HCT116 (cell line): Measurements from ENCODE around the gene STX16. TPM values are rescaled to one million over a fixed set of nuclear protein-coding genes. Genes with fewer than 3 reads are reported as not detected.

Experiments
- ATAC-seq: fragments of 200-7000 bp; cut with Tn5 transposase; 2 replicates; pipeline ENCODE4 v1.9.1; 2020; ENCODE audit warnings: mild to moderate bottlenecking, moderate library complexity
- BruUV-seq: library from RNA; stranded (reverse); fragments of 400-500 nt; replicated peaks from 2 replicates; lab custom pipeline; 2021; lab: Mats Ljungman, UMichigan
- CTCF ChIA-PET: fragments of 300-600 bp; sonication (Branson Sonifier 250); formaldehyde crosslinking; loops from one replicate; lab custom pipeline; 2021; ENCODE audit warnings: antibody characterized with exemption; lab: Charles Lee
- POLR2A ChIA-PET: fragments of 300-600, 350-600 bp; sonication (Branson Sonifier 250); formaldehyde crosslinking; loops from one replicate; lab custom pipeline; 2021; ENCODE audit warnings: antibody characterized with exemption; lab: Charles Lee
- RAD21 ChIA-PET, 2 experiments: fragments of 300-600 bp; sonication (Branson Sonifier 250); formaldehyde crosslinking; loops; one replicate each; lab custom pipeline; 2023; ENCODE audit warnings: low total read pairs in 2 of 2; ENCODE audit not compliant: uncharacterized antibody in 2 of 2, unreplicated experiment in 2 of 2, low non-redundant PET in 1 of 2; lab: Charles Lee
- DNase-seq: peaks from one replicate; pipeline ENCODE4 v3.0.0-alpha.2; 2010; ENCODE audit warnings: low read depth, low spot score
- H2AFZ ChIP-seq: fragments of 200-600 bp; shearing (Covaris generic), sonication (generic); 2 replicates; pipeline ENCODE4 v1.6.1; 2017; ENCODE audit warnings: low read depth, mixed run types, mixed read lengths, antibody characterized with exemption, low read length; ENCODE audit not compliant: poor library complexity, severe bottlenecking
- H3K27ac ChIP-seq: 2 replicates; pipeline ENCODE4 v1.5.1; 2012; ENCODE audit warnings: low read depth, low read length
- H3K27me3 ChIP-seq: fragments of 200-600 bp; sonication (generic); 2 replicates; pipeline ENCODE4 v1.6.1; 2016; ENCODE audit warnings: mixed run types, low read length, mixed read lengths; ENCODE audit not compliant: insufficient read depth
- H3K36me3 ChIP-seq, 2 experiments: fragments of 200-500 bp in 1 of 2; fragments of 200-600 bp in 1 of 2; sonication (Bioruptor generic) in 1 of 2; sonication (generic) in 1 of 2; 2 replicates each; pipeline versions ENCODE4 v1.5.1 to v1.6.1; 2014 to 2016; ENCODE audit warnings: low read length in 2 of 2, inconsistent platforms in 1 of 2, mixed read lengths in 1 of 2, mixed run types in 1 of 2; ENCODE audit not compliant: insufficient read depth in 2 of 2, control insufficient read depth in 1 of 2
- H3K4me1 ChIP-seq, 2 experiments: fragments of 200-600 bp in 1 of 2; sonication (generic) in 1 of 2; 2 replicates each; pipeline versions ENCODE4 v1.5.1 to v1.6.1; 2012 to 2017; ENCODE audit warnings: low read length in 2 of 2, inconsistent platforms in 1 of 2, mild to moderate bottlenecking in 1 of 2, mixed read lengths in 1 of 2, mixed run types in 1 of 2, moderate library complexity in 1 of 2; ENCODE audit not compliant: insufficient read depth in 2 of 2, control insufficient read depth in 1 of 2
- H3K4me2 ChIP-seq: fragments of 200-600 bp; sonication (generic); 2 replicates; pipeline ENCODE4 v1.6.1; 2017; ENCODE audit warnings: mixed run types, low read length, mixed read lengths
- H3K4me3 ChIP-seq, 2 experiments: fragments of 200-600 bp in 1 of 2; sonication (generic) in 1 of 2; replicated peaks in 1 of 2; 2 replicates each; pipeline ENCODE4 v1.5.1; 2011 to 2016; ENCODE audit warnings: low read length in 2 of 2, control low read depth in 1 of 2, low read depth in 1 of 2, mild to moderate bottlenecking in 1 of 2, mixed read lengths in 1 of 2, mixed run types in 1 of 2
- H3K79me2 ChIP-seq: fragments of 200-600 bp; sonication (generic); 2 replicates; pipeline ENCODE4 v1.6.1; 2017; ENCODE audit warnings: mild to moderate bottlenecking, mixed run types, low read length, moderate library complexity, mixed read lengths; ENCODE audit not compliant: insufficient read depth
- H3K9ac ChIP-seq: fragments of 200-600 bp; sonication (generic); 2 replicates; pipeline ENCODE4 v1.6.1; 2016; ENCODE audit warnings: low read length, mixed read lengths
- H3K9me2 ChIP-seq: fragments of 200-600 bp; sonication (generic), shearing (Covaris generic); 2 replicates; pipeline ENCODE4 v1.6.1; 2017; ENCODE audit warnings: mixed run types, mild to moderate bottlenecking, moderate library complexity; ENCODE audit not compliant: insufficient read depth
- H3K9me3 ChIP-seq, 2 experiments: fragments of 200-500 bp in 1 of 2; fragments of 200-600 bp in 1 of 2; sonication (Bioruptor generic) in 1 of 2; sonication (generic) in 1 of 2; 2 replicates each; pipeline ENCODE4 v1.6.1; 2014 to 2017; ENCODE audit warnings: low read length in 2 of 2, mixed read lengths in 2 of 2, inconsistent platforms in 1 of 2, low read depth in 1 of 2, mild to moderate bottlenecking in 1 of 2, mixed run types in 1 of 2, moderate library complexity in 1 of 2; ENCODE audit not compliant: control insufficient read depth in 1 of 2, insufficient read depth in 1 of 2
- H4K20me1 ChIP-seq: fragments of 200-600 bp; sonication (generic), shearing (Covaris generic); 2 replicates; pipeline ENCODE4 v1.6.1; 2017; ENCODE audit warnings: mixed run types, mild to moderate bottlenecking, moderate library complexity; ENCODE audit not compliant: insufficient read depth
- CEBPB ChIP-seq: IDR thresholded peaks from 2 replicates; pipeline ENCODE4 v1.6.1; 2012; ENCODE audit warnings: low read depth
- EZH2 ChIP-seq: fragments of 200-600 bp; sonication (generic); IDR thresholded peaks from 2 replicates; pipeline ENCODE4 v1.6.1; 2017; ENCODE audit warnings: antibody characterized with exemption, mixed run types
- EZH2phosphoT487 ChIP-seq: fragments of 200-600 bp; IDR thresholded peaks from 2 replicates; pipeline ENCODE4 v1.6.1; 2018; ENCODE audit warnings: antibody characterized with exemption, borderline replicate concordance
- FOSL1 ChIP-seq: IDR thresholded peaks from 2 replicates; pipeline ENCODE4 v1.6.1; 2012; ENCODE audit warnings: low read depth
- JUND ChIP-seq: IDR thresholded peaks from 2 replicates; pipeline ENCODE4 v1.6.1; 2012
- MAX ChIP-seq: IDR thresholded peaks from 2 replicates; pipeline ENCODE4 v1.6.1; 2012
- RAD21 ChIP-seq: IDR thresholded peaks from 2 replicates; pipeline ENCODE4 v1.6.1; 2012; ENCODE audit warnings: low read depth, mild to moderate bottlenecking
- REST ChIP-seq: IDR thresholded peaks from 2 replicates; pipeline ENCODE4 v1.6.1; 2012; ENCODE audit warnings: low read depth
- SIN3A ChIP-seq: IDR thresholded peaks from 2 replicates; pipeline ENCODE4 v1.6.1; 2012; ENCODE audit warnings: low read depth
- SP1 ChIP-seq: IDR thresholded peaks from 2 replicates; pipeline ENCODE4 v1.6.1; 2012; ENCODE audit warnings: low read depth
- TCF7L2 ChIP-seq: IDR thresholded peaks from 2 replicates; pipeline ENCODE4 v1.7.0; 2011; ENCODE audit warnings: borderline replicate concordance, inconsistent platforms; ENCODE audit not compliant: insufficient read depth, insufficient read length; ENCODE audit errors: extremely low read depth
- YY1 ChIP-seq: IDR thresholded peaks from 2 replicates; pipeline ENCODE4 v1.6.1; 2011; ENCODE audit warnings: low read length, low read depth, moderate library complexity, mild to moderate bottlenecking; ENCODE audit not compliant: insufficient replicate concordance; ENCODE audit errors: extremely low read depth
- ZBTB33 ChIP-seq: IDR thresholded peaks from 2 replicates; pipeline ENCODE4 v1.6.1; 2011; ENCODE audit warnings: mild to moderate bottlenecking, low read length, moderate library complexity; ENCODE audit not compliant: insufficient replicate concordance; ENCODE audit errors: extremely low read depth
- ZFX ChIP-seq: fragments of 450-650 bp; IDR thresholded peaks from 2 replicates; pipeline ENCODE4 v1.6.1; 2017
- ZNF274 ChIP-seq: fragments of 200-500 bp; sonication (Bioruptor generic); IDR thresholded peaks from 2 replicates; pipeline ENCODE4 v1.6.1; 2014; ENCODE audit warnings: mild to moderate bottlenecking, low read depth, low read length, inconsistent platforms
- intact Hi-C: fragments of 100-400 bp; cut with micrococcal nuclease; formaldehyde crosslinking; loops from 2 replicates; pipeline ENCODE4 v1.10.0; 2022
- total RNA-seq: library from RNA; stranded (reverse); gene quantifications from one replicate; pipeline ENCODE4 v1.2.1, GENCODE V29; 2021; ENCODE audit not compliant: unreplicated experiment

The STX16 gene
- total RNA-seq, 1 experiment from 2014 or later = 55.1 TPM

GRCh38 chr20:58715801-58716475 is 64.9 kb downstream of the STX16 start:
- no peaks in the 10 kb centered on the region for H3K9me3 ChIP-seq
- H3K4me2 ChIP-seq = no peak overlapping the region
- H3K4me1 ChIP-seq = no peaks in the 10 kb centered on the region
- H3K4me3 ChIP-seq = no peak overlapping the region
- H3K36me3 ChIP-seq = no peaks in the 10 kb centered on the region
- RAD21 ChIA-PET = no interaction called here
- BruUV-seq = no TSS peak
- H3K9ac ChIP-seq = no peak overlapping the region
- TF ChIP-seq ZBTB33 = no peak
- no peak for TF ChIP-seq SP1
- TF ChIP-seq FOSL1 = no peak
- TF ChIP-seq JUND = no peak
- no peak for TF ChIP-seq SIN3A
- TF ChIP-seq ZNF274 = no peak
- TF ChIP-seq EZH2phosphoT487 = no peak
- no peak for TF ChIP-seq REST
- no peak for TF ChIP-seq ZFX
- TF ChIP-seq RAD21 = no peak
- TF ChIP-seq CEBPB = no peak
- TF ChIP-seq MAX = no peak
- no peak for TF ChIP-seq TCF7L2
- TF ChIP-seq EZH2 = no peak
- TF ChIP-seq YY1 = no peak
- H3K27me3 ChIP-seq = no peaks in the 10 kb centered on the region
- POLR2A ChIA-PET = no interaction called here
- DNase-seq (no peak), ATAC-seq (no peak)
- intact Hi-C loops = no loop called here
- CTCF ChIA-PET = no interaction called here
- H2AFZ ChIP-seq = no peak overlapping the region
- no peaks in the 10 kb centered on the region for H4K20me1 ChIP-seq
- H3K79me2 ChIP-seq = no peaks in the 10 kb centered on the region
- no peak overlapping the region for H3K27ac ChIP-seq
- H3K9me2 ChIP-seq = no peaks in the 10 kb centered on the region
